Endothelial cell of umbilical vein (primary cell): Measurements from ENCODE around the gene SUN3. TPM values are rescaled to one million over a fixed set of nuclear protein-coding genes. Genes with fewer than 3 reads are reported as not detected.

ENCODE experiments used
- BruUV-seq: library from RNA; stranded (reverse); fragments of 400-500 nt; replicated peaks from 2 replicates; lab custom pipeline; 2021; lab: Mats Ljungman, UMichigan
- CTCF ChIA-PET: fragments of 300-600, 350-600 bp; sonication (Branson Sonifier 250); formaldehyde crosslinking; loops from one replicate; lab custom pipeline; 2021; ENCODE audit warnings: antibody characterized with exemption, inconsistent platforms; lab: Charles Lee
- POLR2A ChIA-PET: fragments of 300-600, 350-600 bp; sonication (Branson Sonifier 250); formaldehyde crosslinking; loops from one replicate; lab custom pipeline; 2021; ENCODE audit warnings: antibody characterized with exemption, inconsistent platforms; lab: Charles Lee
- DNase-seq: peaks from one replicate; pipeline ENCODE4 v3.0.0-alpha.2; 2011; ENCODE audit warnings: low read depth, low spot score
- FAIRE-seq: peaks from 2 replicates; lab custom pipeline; 2011; peaks lifted over from hg19 to GRCh38; lab: Jason Lieb, UNC
- H2AFZ ChIP-seq: 2 replicates; pipeline ENCODE4 v1.6.0; 2012; ENCODE audit warnings: low read depth, low read length, control low read depth, inconsistent platforms
- H3K27ac ChIP-seq: 2 replicates; pipeline ENCODE4 v1.5.1; 2011; ENCODE audit warnings: low read depth, mild to moderate bottlenecking, control low read depth, low read length, moderate library complexity; ENCODE audit not compliant: insufficient read depth
- H3K27me3 ChIP-seq, 2 experiments: 2 replicates each; pipeline versions ENCODE4 v1.6.0 to v1.6.1; 2011; ENCODE audit warnings: low read length in 2 of 2, mixed read lengths in 1 of 2; ENCODE audit not compliant: control insufficient read depth in 2 of 2, insufficient read depth in 2 of 2
- H3K36me3 ChIP-seq, 2 experiments: 2 replicates in 1 of 2; 3 replicates in 1 of 2; pipeline ENCODE4 v1.5.1; 2011; ENCODE audit warnings: low read length in 2 of 2, mild to moderate bottlenecking in 1 of 2, moderate library complexity in 1 of 2; ENCODE audit not compliant: control insufficient read depth in 2 of 2, insufficient read depth in 2 of 2; ENCODE audit errors: extremely low read depth in 1 of 2
- H3K4me1 ChIP-seq: 3 replicates; pipeline ENCODE4 v1.5.1; 2011; ENCODE audit warnings: mild to moderate bottlenecking, low read length; ENCODE audit not compliant: control insufficient read depth, insufficient read depth; ENCODE audit errors: extremely low read depth
- H3K4me2 ChIP-seq: 2 replicates; pipeline ENCODE4 v1.6.1; 2011; ENCODE audit warnings: low read length, control low read depth, mixed read lengths; ENCODE audit not compliant: insufficient read depth
- H3K4me3 ChIP-seq, 3 experiments: fragments of 200-600 bp in 1 of 3; sonication (generic), shearing (Covaris generic) in 1 of 3; replicated peaks in 1 of 3; 2 replicates each; pipeline ENCODE4 v1.5.1; 2011 to 2016; ENCODE audit warnings: control low read depth in 3 of 3, low read length in 3 of 3, mild to moderate bottlenecking in 2 of 3, inconsistent platforms in 1 of 3, low read depth in 1 of 3, moderate library complexity in 1 of 3; ENCODE audit not compliant: insufficient read depth in 1 of 3
- H3K79me2 ChIP-seq: 2 replicates; pipeline ENCODE4 v1.6.0; 2012; ENCODE audit warnings: low read length, inconsistent platforms; ENCODE audit not compliant: control insufficient read depth, insufficient read depth
- H3K9ac ChIP-seq: replicated peaks from 2 replicates; pipeline ENCODE3; 2011; ENCODE audit warnings: low read length, control low read depth; ENCODE audit not compliant: insufficient read depth; ENCODE audit errors: extremely low read depth
- H3K9me1 ChIP-seq: replicated peaks from 3 replicates; pipeline ENCODE4 v1.6.0; 2011; ENCODE audit warnings: mild to moderate bottlenecking, low read length; ENCODE audit not compliant: control insufficient read depth, insufficient read depth; ENCODE audit errors: extremely low read depth
- H3K9me3 ChIP-seq: replicated peaks from 2 replicates; pipeline ENCODE4 v1.5.1; 2012; ENCODE audit warnings: low read length, inconsistent platforms; ENCODE audit not compliant: control insufficient read depth, insufficient read depth
- H4K20me1 ChIP-seq: replicated peaks from 2 replicates; pipeline ENCODE3; 2011; ENCODE audit warnings: mild to moderate bottlenecking, low read length; ENCODE audit not compliant: control insufficient read depth, insufficient read depth; ENCODE audit errors: extremely low read depth
- CTCF ChIP-seq, 2 donors: IDR thresholded peaks; 1 replicate in 1 of 2; 2 replicates in 1 of 2; pipeline ENCODE4 v1.5.1; 2011; ENCODE audit warnings: low read length in 2 of 2, mild to moderate bottlenecking in 2 of 2, moderate library complexity in 2 of 2, control low read depth in 1 of 2, inconsistent platforms in 1 of 2, low read depth in 1 of 2; ENCODE audit not compliant: insufficient read depth in 1 of 2; ENCODE audit errors: extremely low read depth in 1 of 2
- EZH2 ChIP-seq: IDR thresholded peaks from 2 replicates; pipeline ENCODE4 v1.6.1; 2012; ENCODE audit warnings: borderline replicate concordance, low read depth, mild to moderate bottlenecking, moderate library complexity, low read length, inconsistent platforms; ENCODE audit not compliant: severe bottlenecking
- FOS ChIP-seq: IDR thresholded peaks from 2 replicates; pipeline ENCODE4 v1.6.1; 2011; ENCODE audit warnings: mild to moderate bottlenecking, low read length, moderate library complexity, borderline replicate concordance; ENCODE audit not compliant: insufficient read depth
- GATA2 ChIP-seq: IDR thresholded peaks from 2 replicates; pipeline ENCODE4 v1.7.0; 2011; ENCODE audit warnings: low read depth, mild to moderate bottlenecking, moderate library complexity, mixed read lengths, low read length; ENCODE audit not compliant: insufficient read length, insufficient read depth
- JUN ChIP-seq: IDR thresholded peaks from 2 replicates; pipeline ENCODE4 v1.6.1; 2011; ENCODE audit warnings: borderline replicate concordance, low read depth; ENCODE audit not compliant: insufficient read length, insufficient read depth
- MAX ChIP-seq: IDR thresholded peaks from 2 replicates; pipeline ENCODE4 v1.6.1; 2011; ENCODE audit not compliant: insufficient read depth, insufficient read length
- MYC ChIP-seq: IDR thresholded peaks from one replicate; pipeline ENCODE4 v1.6.1; 2011; ENCODE audit warnings: mild to moderate bottlenecking, low read depth, low read length
- POLR2A ChIP-seq: IDR thresholded peaks from 2 replicates; pipeline ENCODE4 v1.6.1; 2012; ENCODE audit warnings: low read depth, mild to moderate bottlenecking, control low read depth, low read length
- POLR2AphosphoS5 ChIP-seq: IDR thresholded peaks from 2 replicates; pipeline ENCODE4 v1.6.1; 2012; ENCODE audit warnings: low read depth, mild to moderate bottlenecking, control low read depth, low read length, moderate library complexity; ENCODE audit not compliant: insufficient read depth
- dilution Hi-C: fragments of 300-500 bp; cut with MboI; formaldehyde crosslinking; loops from one replicate; pipeline ENCODE4 v1.15.0; 2019; ENCODE audit warnings: low sequenced_read_pairs; ENCODE audit not compliant: extremely low pct_ligation_motif_present
- intact Hi-C: fragments of 100-400 bp; cut with micrococcal nuclease; formaldehyde crosslinking; loops from one replicate; pipeline ENCODE4 v1.10.0; 2022
- polyA plus RNA-seq, 4 experiments: library from polyadenylated mRNA; depleted of rRNA in 3 of 4; stranded (reverse) in 3 of 4; unstranded in 1 of 4; fragments of >200 nt; gene quantifications; 2 replicates each; pipeline versions ENCODE4 v1.2.1 to v1.2.3, GENCODE V29; 2011 to 2012; ENCODE audit warnings: missing spikeins in 1 of 4
- total RNA-seq: library from RNA; stranded (reverse); gene quantifications from 2 replicates; pipeline ENCODE4 v1.2.3, GENCODE V29; 2021

SUN3 gene
- total and polyA plus RNA-seq, 2 donors (not counting 3 experiments of a cell fraction or from before 2014, with no cell fraction given), result not detected

- Histone ChIP-seq H3K9me3 (no peaks in the 10 kb centered on the region), H3K9me1 (no peaks in the 10 kb centered on the region), H2AFZ (no peak overlapping the region), H3K36me3 (no peaks in the 10 kb centered on the region), H4K20me1 (no peaks in the 10 kb centered on the region), H3K27ac (no peak overlapping the region), H3K9ac (no peak overlapping the region), H3K27me3 (peaks cover 18 to 36% of the 10 kb centered on the region in 2 experiments), H3K4me3 (no peak overlapping the region), H3K4me1 (peaks cover 6% of the 10 kb centered on the region), H3K4me2 (no peak overlapping the region), H3K79me2 (no peaks in the 10 kb centered on the region)
- FAIRE-seq (no peak), DNase-seq (no peak)
- ChIA-PET POLR2A (no interaction called here), CTCF (interaction anchor here (1.0 to 5.0 kb wide), 2 partner anchors 43 to 77 kb away, joined by 3 to 25 read pairs; no protein-coding TSS in a partner anchor)
- dilution Hi-C loops (no loop called here), intact Hi-C loops (no loop called here)
- no TSS peak for BruUV-seq
- TF ChIP-seq FOS (no peak), POLR2A (no peak), MAX (no peak), MYC (no peak), GATA2 (no peak), JUN (no peak), POLR2AphosphoS5 (no peak), EZH2 (no peak), CTCF (IDR thresholded peaks at IDR 0.05; ENCODE audit: extremely low read depth in 1 of 2, insufficient read depth in 1 of 2, low read depth in 1 of 2, low read length in 2 of 2) (no peak)
Observed at GRCh38 chr7:48033922-48034321, 5.0 kb upstream of the SUN3 start.
